GM19452 (cell line): ENCODE measurements around the gene ATAD3B.
"Not testable (repeated sequence)": the region's sequence is repeated elsewhere in the genome, so short reads cannot be mapped to it uniquely, and the experiment has no call there.

Experiments used
- ATAC-seq: cut with Tn5 transposase; IDR thresholded peaks from one replicate; pipeline ENCODE4 v1.9.1; 2021; ENCODE audit not compliant: unreplicated experiment

Gene ATAD3B

DNA sequence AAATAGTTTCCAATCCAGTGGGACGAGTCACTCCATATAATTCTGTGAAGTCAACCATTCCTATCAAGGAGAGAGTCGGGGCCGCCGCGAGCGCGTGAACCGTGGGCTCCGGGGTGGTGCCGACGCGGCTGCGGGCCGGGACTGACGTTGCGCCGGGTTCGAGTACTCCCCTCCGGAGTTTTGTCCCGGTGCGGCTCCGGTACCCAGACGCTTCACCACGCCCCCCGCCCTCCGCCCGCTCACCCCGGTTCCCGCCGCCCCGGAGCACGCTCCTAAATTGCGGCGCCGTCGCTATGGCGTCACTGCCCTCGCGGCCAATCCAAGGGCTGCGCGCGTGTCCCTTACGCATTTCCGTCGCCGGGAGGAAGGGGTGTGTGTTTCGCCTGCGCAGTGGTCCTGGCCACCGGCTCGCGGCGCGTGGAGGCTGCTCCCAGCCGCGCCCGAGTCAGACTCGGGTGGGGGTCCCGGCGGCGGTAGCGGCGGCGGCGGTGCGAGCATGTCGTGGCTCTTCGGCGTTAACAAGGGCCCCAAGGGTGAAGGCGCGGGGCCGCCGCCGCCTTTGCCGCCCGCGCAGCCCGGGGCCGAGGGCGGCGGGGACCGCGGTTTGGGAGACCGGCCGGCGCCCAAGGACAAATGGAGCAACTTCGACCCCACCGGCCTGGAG, at the start of gene ATAD3B:
ATAD3B (plus strand) TSS at position 377 of the 664 bp plus-strand sequence; CDS start at position 497, 120 bp downstream.
- ATAC-seq, result peak; percentile 82

DNA sequence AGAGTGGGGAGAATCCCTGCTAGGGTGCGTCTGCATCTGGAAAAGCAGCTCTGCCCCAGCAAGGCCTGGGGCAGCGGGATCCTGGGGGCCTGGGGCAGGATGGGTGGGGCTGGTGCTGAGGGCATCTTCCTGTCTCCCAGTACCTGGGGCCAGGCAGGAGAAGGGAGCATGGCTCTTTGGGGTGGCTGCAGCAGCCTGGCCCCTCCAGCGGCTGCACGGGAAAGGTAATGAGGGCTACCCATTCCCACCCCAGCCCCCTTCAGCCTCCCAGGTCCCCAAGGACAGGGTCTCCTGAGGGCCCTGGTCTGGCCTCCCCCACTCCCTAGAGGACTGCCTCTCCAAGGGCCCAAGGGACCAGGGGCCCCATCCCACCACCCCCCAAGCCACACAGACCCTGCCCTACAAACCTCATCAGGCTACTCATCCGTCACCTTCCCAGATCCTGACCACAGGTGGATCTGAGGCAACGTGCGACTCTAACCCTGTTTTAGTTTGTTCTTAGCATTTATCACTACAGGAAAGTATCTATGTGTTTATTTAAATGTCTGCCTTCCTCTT, 49.6 kb upstream of the ATAD3B start:
- ATAC-seq, result no peak

GRCh38 chr1:1422465-1423244, 48.9 kb upstream of the ATAD3B start:
- no peak for ATAC-seq

DNA sequence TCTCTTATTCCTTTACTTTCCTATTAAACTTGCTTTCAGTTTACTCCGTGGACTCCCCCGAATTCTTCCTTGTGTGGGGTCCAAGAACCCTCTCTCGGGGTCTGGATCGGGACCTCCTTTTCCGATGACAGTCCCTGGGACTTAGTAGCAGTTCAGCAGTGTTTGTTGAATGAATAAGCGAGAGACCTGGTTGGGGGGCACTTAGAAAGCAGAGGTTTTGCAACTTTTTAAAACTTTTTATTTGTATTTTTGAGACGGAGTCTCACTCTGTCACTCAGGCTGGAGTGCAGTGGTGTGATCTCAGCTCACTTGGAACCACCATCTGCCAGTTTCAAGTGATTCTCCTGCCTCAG, 48.3 kb upstream of the ATAD3B start:
- ATAC-seq, result no peak

GRCh38 chr1:1424707-1425106, 46.9 kb upstream of the ATAD3B start:
- no peak for ATAC-seq

- ATAC-seq, result no peak
Observed at GRCh38 chr1:1425426-1425752, 46.2 kb upstream of the ATAD3B start.

DNA sequence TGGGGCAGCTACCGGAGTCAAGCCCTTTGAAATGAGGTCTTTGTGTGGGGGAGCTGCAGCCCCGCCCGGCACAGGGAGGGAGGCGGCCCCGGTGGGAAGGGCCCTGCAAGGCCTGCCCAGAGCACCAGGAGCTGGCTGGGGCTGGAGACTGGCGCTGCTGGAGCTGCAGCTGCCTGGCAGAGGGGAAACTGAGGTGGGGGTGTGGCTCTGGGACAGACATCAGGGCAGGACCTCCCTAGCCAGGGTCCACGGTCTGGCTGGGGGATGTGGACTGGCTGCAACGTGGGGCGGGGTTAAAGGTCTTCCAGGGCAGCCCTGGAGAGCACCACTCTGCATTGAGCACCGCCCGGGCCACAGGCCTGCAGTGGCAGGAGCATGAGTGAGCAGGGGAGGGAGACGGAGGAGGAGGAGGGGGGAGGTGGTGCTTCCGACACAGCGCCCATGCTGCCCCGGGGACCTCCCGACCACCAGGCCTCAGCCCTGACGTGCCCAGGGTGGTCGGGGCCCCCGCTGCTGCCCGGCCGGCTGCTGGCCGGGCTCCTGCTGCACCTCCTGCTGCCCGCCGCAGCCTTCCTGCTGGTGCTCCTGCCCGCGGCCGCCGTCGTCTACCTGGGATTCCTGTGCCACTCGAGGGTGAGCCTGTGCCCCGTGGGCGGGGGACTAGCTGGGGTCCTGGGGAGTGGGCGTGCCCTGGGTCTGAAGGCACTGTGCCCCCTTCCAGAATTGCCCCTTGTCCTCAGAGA, 45.6 kb upstream of the ATAD3B start:
- no peak for ATAC-seq

DNA sequence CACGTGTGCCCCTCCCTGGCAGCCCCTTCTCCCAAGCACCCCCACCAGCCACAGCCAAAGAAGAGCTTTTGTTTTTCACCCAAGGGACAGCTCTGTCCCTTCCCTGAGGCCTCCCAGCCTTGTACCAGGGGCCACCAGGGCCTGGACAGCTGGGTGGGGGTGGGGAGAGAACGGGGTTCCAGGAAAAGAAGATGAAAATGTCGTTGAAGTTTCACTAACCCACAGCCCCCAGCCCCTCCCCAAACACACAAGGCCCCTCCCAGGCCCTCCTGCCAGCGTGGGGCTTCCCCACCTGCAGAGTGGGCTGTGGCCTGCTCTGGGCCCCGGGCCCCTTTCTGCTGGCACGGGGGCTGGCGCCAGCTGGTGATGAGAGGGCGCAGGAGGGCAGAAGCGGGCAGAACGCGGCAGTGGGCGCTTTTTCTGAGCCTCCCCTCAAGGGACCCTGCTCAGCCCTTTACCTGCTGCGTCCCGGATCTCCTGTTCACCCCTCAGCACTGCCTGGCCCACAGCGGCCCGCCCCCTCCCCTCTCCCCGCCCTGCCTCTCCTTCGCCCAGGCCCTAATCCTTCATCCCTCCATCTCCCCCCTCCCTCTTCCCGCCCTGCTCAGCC, 45.0 kb upstream of the ATAD3B start:
- ATAC-seq, result no peak

DNA sequence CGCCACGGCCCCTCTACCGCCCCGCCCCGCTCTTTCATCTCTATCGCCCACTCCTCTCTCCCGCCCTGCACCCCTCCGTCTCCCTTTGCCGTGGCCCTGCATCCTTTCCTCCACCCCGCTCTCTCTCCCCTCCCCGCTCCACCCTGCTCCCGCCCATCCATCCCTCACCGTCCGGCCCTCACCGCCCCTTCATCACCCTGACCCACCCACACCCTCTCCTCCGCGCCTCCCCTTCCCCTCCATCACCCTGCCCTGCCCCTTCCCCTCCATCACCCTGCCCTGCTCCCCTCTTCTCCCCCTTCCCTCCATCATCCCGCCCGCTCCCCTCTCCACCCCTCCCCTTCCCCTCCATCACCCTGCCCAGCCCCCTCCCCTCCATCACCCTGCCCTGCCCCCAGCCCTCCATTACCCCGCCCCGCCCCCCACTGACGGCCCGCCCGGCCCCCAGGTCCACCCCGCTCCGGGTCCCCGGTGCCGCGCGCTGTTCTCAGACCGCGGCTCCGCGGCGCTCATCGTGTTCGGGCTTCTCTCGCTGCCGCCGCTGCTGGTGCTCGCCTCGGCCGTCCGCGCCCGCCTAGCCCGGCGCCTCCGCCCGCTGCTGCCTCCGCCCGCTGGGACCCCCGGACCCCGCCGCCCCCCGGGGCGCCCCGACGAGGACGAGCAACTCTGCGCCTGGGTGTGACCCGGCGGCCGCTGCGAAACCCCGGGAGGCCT, 44.3 kb upstream of the ATAD3B start:
- no peak for ATAC-seq

DNA sequence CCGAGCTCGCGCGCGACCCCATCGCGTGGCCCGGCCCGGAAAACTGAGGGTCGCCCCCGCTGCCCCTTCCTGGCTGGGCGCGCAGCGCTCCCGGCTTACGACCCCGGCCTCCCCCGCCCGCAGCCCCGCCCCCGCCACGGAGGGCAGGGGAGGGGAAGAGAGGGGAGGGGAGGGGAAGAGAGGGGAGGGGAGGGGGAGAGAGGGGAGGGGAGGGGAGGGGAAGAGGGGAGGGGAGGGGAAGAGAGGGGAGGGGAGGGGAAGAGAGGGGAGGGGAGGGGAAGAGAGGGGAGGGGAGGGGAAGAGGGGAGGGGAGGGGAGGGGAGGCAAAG, 43.8 kb upstream of the ATAD3B start:
- ATAC-seq, result no peak

DNA sequence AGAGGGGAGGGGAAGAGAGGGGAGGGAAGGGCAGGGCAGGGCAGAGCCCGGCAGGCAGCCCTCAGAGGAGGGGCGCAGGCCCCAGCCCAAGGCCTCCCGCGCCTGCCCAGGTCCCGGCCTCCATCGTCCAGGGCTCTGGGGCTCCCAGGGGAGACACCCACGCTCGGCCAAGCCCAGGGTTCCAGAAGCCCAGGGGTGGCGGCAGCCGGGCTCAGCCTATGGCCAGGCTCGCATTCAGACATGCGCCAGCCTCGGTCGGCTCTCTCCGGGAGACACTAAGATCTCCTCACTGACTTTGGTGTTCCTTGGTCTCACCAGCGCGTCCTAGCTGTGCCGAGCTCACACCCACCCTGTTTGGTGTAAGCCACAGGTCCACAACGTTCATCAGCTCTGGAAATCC, 43.4 kb upstream of the ATAD3B start:
- ATAC-seq, result no peak

DNA sequence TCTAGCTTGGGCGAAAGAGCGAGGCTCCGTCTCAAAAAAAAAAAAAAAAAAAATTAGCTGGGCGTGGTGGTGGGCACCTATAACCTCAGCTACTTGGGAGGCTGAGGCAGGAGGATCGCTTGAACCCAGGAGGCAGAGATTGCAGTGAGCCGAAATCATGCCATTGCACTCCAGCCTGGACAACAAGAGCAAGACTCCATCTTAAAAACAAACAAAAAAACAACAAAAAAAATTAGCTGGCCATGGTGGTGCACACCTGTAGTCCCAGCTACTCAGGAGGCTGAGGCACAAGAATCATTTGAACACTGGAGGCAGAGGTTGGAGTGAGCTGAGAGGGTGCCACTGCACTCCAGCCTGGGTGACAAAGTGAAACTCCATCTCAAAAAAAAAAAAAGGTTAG, 42.6 kb upstream of the ATAD3B start:
- ATAC-seq, result not testable (repeated sequence)

- no peak for ATAC-seq
Observed at GRCh38 chr1:1429671-1430073, 41.9 kb upstream of the ATAD3B start.

GRCh38 chr1:1430114-1430982, 41.2 kb upstream of the ATAD3B start:
- no peak for ATAC-seq

DNA sequence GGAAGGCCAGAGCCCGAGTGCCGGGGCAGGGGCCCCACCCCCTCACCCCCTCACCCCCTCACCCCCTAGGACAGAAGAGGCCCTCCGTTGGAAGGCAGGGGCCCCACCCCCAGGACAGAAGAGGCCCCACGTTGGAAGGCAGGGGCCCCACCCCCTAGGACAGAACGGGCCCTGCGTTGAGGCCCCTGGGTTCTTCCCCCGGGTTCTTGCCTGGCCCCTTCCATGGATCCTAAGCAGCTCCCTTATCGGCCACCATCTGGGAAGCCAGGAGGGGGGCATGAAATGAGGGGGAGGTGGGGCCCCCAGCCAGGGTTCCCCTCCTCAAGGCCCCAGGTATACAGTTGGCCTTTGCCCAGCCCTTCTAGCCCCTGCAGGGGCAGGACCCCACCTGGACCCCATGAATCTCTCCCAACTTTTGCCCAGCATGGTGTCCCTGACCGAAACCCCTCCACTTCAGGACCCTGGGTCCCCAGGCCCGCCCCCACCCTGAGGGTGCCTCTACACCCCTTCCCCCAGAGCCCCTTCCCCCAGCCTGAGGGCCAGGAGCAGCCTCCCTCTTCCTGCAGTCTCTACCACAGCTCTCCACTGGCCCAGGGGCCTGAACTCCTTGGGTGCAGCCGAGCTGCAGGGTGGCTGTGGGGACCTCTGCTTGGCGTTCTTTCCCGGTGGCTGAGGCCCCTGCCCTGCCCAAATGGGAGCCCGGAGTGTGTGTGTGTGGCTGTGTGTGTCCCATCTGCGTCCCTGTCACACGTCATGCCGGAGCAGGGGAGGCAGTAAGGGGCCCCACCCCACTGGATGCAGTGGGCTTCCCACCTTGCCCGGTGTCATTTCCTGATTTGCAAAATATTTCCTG, 40.3 kb upstream of the ATAD3B start:
- ATAC-seq, result no peak

GRCh38 chr1:1431845-1432273, 39.7 kb upstream of the ATAD3B start:
- ATAC-seq, result no peak

GRCh38 chr1:1432274-1432950, 39.2 kb upstream of the ATAD3B start:
- ATAC-seq, result no peak
